Loucy (cell line): Measurements from ENCODE around the gene COL25A1.

ENCODE experiments used
- CTCF ChIP-seq: fragments of 200-600 bp; sonication (generic); conservative IDR thresholded peaks from 2 replicates; pipeline ENCODE4 v1.5.1; 2014; ENCODE audit warnings: mild to moderate bottlenecking, antibody characterized with exemption, low read length
- EZH2phosphoT487 ChIP-seq: fragments of 200-600 bp; IDR thresholded peaks from 2 replicates; pipeline ENCODE4 v1.6.1; 2018; ENCODE audit warnings: antibody characterized with exemption, mild to moderate bottlenecking, moderate library complexity, borderline replicate concordance

GRCh38 chr4:108965472-108966076 is 336.9 kb downstream of the COL25A1 start:
- TF ChIP-seq CTCF, result no peak
- TF ChIP-seq EZH2phosphoT487, result no peak
